Thoracic aorta (tissue), 2 donors: ENCODE results near the gene CCDC190. TPM values are rescaled to one million over a fixed set of nuclear protein-coding genes. Genes with fewer than 3 reads are reported as not detected.

ENCODE experiments used
- ATAC-seq: fragments of 150-250 bp; one replicate; pipeline ENCODE4 v1.8.0; 2017; ENCODE audit warnings: low read depth; ENCODE audit not compliant: insufficient number of reproducible peaks, low FRiP score
- DNase-seq: peaks from one replicate; pipeline ENCODE4 v3.0.0-alpha.2; 2020; ENCODE audit warnings: low spot score
- H3K27ac ChIP-seq, 2 donors: fragments of 200-600 bp; sonication (generic); 1 replicate in 1 of 2; 2 replicates in 1 of 2; pipeline ENCODE4 v1.5.1; 2016; ENCODE audit warnings: mild to moderate bottlenecking in 2 of 2, moderate library complexity in 2 of 2
- H3K27me3 ChIP-seq: fragments of 200-600 bp; sonication (generic); replicated peaks from 2 replicates; pipeline ENCODE4 v1.6.0; 2016; ENCODE audit warnings: mild to moderate bottlenecking; ENCODE audit not compliant: insufficient read depth
- H3K36me3 ChIP-seq: fragments of 200-600 bp; sonication (generic); one replicate; pipeline ENCODE4 v1.5.1; 2016
- H3K4me1 ChIP-seq, 2 donors: fragments of 200-600 bp; sonication (generic); 1 replicate in 1 of 2; 2 replicates in 1 of 2; pipeline versions ENCODE4 v1.5.1 to v1.6.0; 2016; ENCODE audit warnings: low read depth in 2 of 2, mild to moderate bottlenecking in 1 of 2; ENCODE audit not compliant: control insufficient read depth in 1 of 2
- H3K4me3 ChIP-seq: fragments of 200-600 bp; sonication (generic); 2 replicates; pipeline ENCODE4 v1.5.1; 2016; ENCODE audit warnings: mild to moderate bottlenecking
- H3K9me3 ChIP-seq: fragments of 200-600 bp; sonication (generic); 2 replicates; pipeline ENCODE4 v1.5.1; 2016
- CTCF ChIP-seq: fragments of 200-600 bp; sonication (generic); IDR thresholded peaks from one replicate; pipeline ENCODE4 v1.5.1; 2019; ENCODE audit warnings: antibody characterized with exemption
- total RNA-seq, 2 donors: library from RNA; depleted of rRNA; stranded (reverse); fragments of >200 nt; gene quantifications; one replicate each; pipeline versions ENCODE4 v1.1.0 to v1.2.3, GENCODE V29; 2016

Gene CCDC190
- total RNA-seq, 2 donors from 2014 or later, result 15.6 TPM; not detected in 1

GRCh38 chr1:162855461-162856150 lies 5.4 kb downstream of the CCDC190 start:
- DNase-seq (no peak), ATAC-seq (no peak)
- Histone ChIP-seq H3K36me3 (no peaks in the 10 kb centered on the region), H3K9me3 (no peaks in the 10 kb centered on the region), H3K27ac (peak overlapping the region; percentile 66 to 95), H3K4me3 (no peak overlapping the region), H3K4me1 (peaks cover 29 to 54% of the 10 kb centered on the region in 2 donors), H3K27me3 (no peaks in the 10 kb centered on the region)
- TF ChIP-seq CTCF, result no peak

GRCh38 chr1:162854245-162854882 lies 6.6 kb downstream of the CCDC190 start:
- ATAC-seq (no peak), DNase-seq (no peak)
- H3K9me3 ChIP-seq, result no peaks in the 10 kb centered on the region
- H3K27me3 ChIP-seq, result no peaks in the 10 kb centered on the region
- TF ChIP-seq CTCF, result peak; percentile 74
- peaks cover 23 to 42% of the 10 kb centered on the region in 2 donors for H3K4me1 ChIP-seq
- peak overlapping the region; percentile 66 to 95 for H3K27ac ChIP-seq
- H3K36me3 ChIP-seq, result no peaks in the 10 kb centered on the region
- no peak overlapping the region for H3K4me3 ChIP-seq

GRCh38 chr1:162851341-162851740 lies 9.6 kb downstream of the CCDC190 start:
- no peak for ATAC-seq
- Histone ChIP-seq H3K36me3 (no peaks in the 10 kb centered on the region), H3K4me1 (peaks cover 7 to 19% of the 10 kb centered on the region in 2 donors)

GRCh38 chr1:162849711-162850110 lies 11.3 kb downstream of the CCDC190 start:
- no peak for DNase-seq
- H3K9me3 ChIP-seq, result no peaks in the 10 kb centered on the region

More at GRCh38 chr1:162851341-162851740, 9.6 kb downstream of the CCDC190 start:
- TF ChIP-seq CTCF, result no peak
- H3K27me3 ChIP-seq, result no peaks in the 10 kb centered on the region
- no peak overlapping the region for H3K27ac ChIP-seq
- DNase-seq, result no peak
- no peaks in the 10 kb centered on the region for H3K9me3 ChIP-seq
- no peak overlapping the region for H3K4me3 ChIP-seq

More at GRCh38 chr1:162849711-162850110, 11.3 kb downstream of the CCDC190 start:
- peaks cover 6 to 10% of the 10 kb centered on the region in 2 donors for H3K4me1 ChIP-seq
- no peaks in the 10 kb centered on the region for H3K36me3 ChIP-seq
- no peak overlapping the region for H3K4me3 ChIP-seq
- no peak for TF ChIP-seq CTCF
- no peak for ATAC-seq
- no peak overlapping the region for H3K27ac ChIP-seq
- no peaks in the 10 kb centered on the region for H3K27me3 ChIP-seq
